Activated CD4-positive, alpha-beta T cell treated with anti-CD3 and anti-CD28 coated beads, Interleukin-2, amount 50 U/mL, for 16 hours (primary cell): ENCODE results near the gene POMP.

Experiments used
- DNase-seq: peaks from one replicate; pipeline ENCODE4 v3.0.0-alpha.2; 2020

POMP gene

GRCh38 chr13:28704282-28704681 is 45.4 kb downstream of the POMP start:
- DNase-seq, result no peak

- DNase-seq, result no peak
These were observed 46.0 kb downstream of the POMP start for GRCh38 chr13:28704919-28705318.

- DNase-seq, result no peak
These were observed 46.6 kb downstream of the POMP start for GRCh38 chr13:28705461-28706083.

GRCh38 chr13:28707629-28708427 is 48.9 kb downstream of the POMP start:
- DNase-seq, result peak; percentile 82

GRCh38 chr13:28710161-28710560 is 51.2 kb downstream of the POMP start:
- DNase-seq, result no peak

- DNase-seq, result no peak
These were observed 55.7 kb downstream of the POMP start for GRCh38 chr13:28714651-28715050.

- no peak for DNase-seq
These were observed 57.6 kb downstream of the POMP start for GRCh38 chr13:28716511-28716910.

GRCh38 chr13:28717170-28717569 is 58.2 kb downstream of the POMP start:
- DNase-seq, result no peak

GRCh38 chr13:28718196-28718542 is 59.2 kb downstream of the POMP start:
- no peak for DNase-seq

GRCh38 chr13:28718543-28719226 is 59.8 kb downstream of the POMP start, which contains the start of gene SLC46A3:
SLC46A3 (minus strand) TSS chr13:28718970; CDS start chr13:28717998, 972 bp downstream.
- DNase-seq, result peak; percentile 97

GRCh38 chr13:28719227-28720055 is 60.5 kb downstream of the POMP start:
- no peak for DNase-seq

GRCh38 chr13:28723806-28724205 is 64.9 kb downstream of the POMP start:
- DNase-seq, result no peak

- no peak for DNase-seq
These were observed 66.2 kb downstream of the POMP start for GRCh38 chr13:28725046-28725610.
